Measurements from ENCODE around the gene CFAP73.
"Not testable (repeated sequence)": the region's sequence is repeated elsewhere in the genome, so short reads cannot be mapped to it uniquely, and the experiment has no call there.

Gene CFAP73

DNA sequence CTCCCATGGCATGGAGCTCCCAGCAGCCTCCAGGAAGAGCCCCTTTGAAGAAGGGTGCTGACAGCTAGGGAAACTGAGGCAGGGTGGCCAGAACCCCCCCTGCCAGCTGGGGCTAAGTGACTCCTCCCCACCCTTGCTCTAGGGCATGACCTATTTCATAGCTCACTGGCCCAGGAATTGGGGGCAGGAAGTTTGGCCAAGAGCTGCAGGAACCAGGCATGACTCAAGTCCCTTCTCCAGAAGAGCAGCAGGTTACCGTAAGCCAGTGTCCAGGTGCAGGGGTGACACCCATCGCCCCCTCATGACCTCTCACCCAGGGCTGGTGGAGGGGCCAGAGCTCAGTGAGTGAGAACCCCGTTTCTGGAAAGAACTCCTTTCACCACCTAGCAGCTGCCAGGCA is 15.9 kb upstream of the CFAP73 start:
- Mint-ChIP-seq H3K9me3 (no peaks in the 10 kb centered on the region), H3K4me3 (no peak overlapping the region), H3K27ac (no peak overlapping the region), H3K36me3 (no peaks in the 10 kb centered on the region), H3K4me1 (peaks cover 24% of the 10 kb centered on the region)
- ATAC-seq (no peak), DNase-seq (ENCODE audit: low spot score in 2 of 2) (no peak)

DNA sequence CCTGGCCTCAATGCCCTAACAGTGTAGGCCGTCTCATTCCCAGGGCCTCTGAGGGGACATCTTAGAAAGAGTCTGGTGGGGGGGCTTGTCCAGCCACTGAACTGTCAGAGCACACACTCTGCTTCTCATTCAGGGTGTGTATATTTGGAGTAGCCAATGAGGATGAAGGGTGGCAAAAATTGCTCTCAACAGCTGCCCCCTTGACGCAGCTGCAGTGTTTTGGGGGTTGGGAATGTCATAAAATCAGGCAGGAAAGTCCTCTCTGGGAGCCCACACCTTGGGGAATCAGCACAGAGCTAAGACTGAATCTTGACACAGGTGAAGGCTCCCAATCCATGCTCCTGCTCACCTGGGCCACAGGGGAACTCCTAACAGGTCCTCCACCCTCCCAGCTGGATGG is 15.5 kb upstream of the CFAP73 start:
- ATAC-seq (no peak), DNase-seq (ENCODE audit: low spot score in 2 of 2) (no peak)
- no peaks in the 10 kb centered on the region for H3K9me3 Mint-ChIP-seq
- H3K4me1 Mint-ChIP-seq = peaks cover 24% of the 10 kb centered on the region
- H3K27ac Mint-ChIP-seq = no peak overlapping the region
- H3K36me3 Mint-ChIP-seq = no peaks in the 10 kb centered on the region
- no peak overlapping the region for H3K4me3 Mint-ChIP-seq

DNA sequence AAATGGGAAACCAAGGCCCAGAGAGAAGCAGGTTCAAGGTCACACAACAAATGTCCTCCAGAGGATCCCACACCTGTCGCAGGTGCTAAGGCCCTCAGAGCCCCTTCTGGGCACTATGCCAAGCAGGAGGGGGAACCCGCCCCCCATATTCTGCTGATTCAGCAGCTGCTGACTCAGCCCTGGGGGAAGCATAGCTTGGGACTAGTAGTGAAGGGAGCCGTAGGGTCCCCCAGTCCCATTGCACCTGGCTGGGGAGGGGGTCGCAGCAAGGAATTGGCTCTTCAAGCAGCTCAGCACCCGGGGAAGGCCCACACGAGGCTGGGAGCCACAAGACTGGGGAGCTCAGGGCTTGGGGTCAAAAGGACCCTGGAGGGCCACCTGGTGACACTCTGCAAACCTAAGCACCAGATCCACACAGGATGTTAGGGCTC is 15.0 kb upstream of the CFAP73 start:
- no peak for ATAC-seq
- Mint-ChIP-seq H3K4me3 (peak overlapping the region; percentile 82), H3K9me3 (no peaks in the 10 kb centered on the region), H3K36me3 (no peaks in the 10 kb centered on the region), H3K4me1 (peaks cover 24% of the 10 kb centered on the region), H3K27ac (no peak overlapping the region)
- DNase-seq (ENCODE audit: low spot score in 2 of 2) = no peak

DNA sequence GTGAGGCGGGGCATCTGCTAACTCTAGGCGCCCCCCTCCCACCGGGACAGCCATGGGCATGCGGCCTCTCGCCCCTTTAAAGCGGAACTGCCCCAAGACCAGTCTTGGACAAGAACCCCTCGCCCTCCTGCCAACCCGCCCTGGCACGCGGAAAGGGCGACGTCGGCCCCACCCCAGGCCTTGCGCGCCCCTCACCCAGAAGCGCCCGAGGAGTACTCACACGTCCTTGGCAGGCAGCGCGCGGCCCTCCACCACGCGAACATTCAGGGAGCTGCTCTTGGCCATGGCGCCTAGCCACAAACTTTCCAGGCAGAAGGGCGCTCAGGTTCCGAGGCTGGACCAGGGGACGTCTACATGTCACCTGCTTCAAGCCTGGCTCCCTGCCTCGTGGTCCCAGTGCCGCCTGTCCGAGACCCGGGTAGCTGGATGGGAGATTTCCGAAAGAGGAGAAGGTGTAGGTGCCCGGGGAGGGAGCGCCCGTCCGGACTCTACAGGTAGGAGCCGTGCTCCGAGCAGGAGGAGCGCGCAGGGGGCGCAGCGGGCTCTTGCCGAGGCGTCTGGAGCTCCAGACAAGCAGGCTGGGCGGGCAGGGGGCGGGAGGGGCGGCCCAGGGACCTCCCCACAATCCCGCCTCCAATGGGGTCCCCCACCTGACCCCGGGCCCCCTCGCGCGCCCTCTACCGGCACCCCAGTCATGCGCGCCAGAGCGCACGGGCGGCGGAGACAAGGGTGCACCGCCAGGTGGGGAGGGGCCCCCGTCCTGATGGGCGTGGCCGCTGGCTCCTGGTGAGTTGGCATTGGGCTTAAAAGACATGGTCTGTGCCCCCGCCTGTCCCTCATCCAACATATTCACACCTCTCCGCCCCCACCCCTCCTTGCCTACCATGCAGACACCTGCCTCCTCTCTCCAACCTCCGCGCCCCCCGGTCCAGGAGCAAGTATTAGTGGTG is 14.1 kb upstream of the CFAP73 start, which contains the start of gene RASAL1:
RASAL1 (minus strand) TSS at position 584 of the 950 bp plus-strand sequence; CDS start at position 285, 299 bp downstream.
- H3K4me1 Mint-ChIP-seq = peaks cover 24% of the 10 kb centered on the region
- no peaks in the 10 kb centered on the region for H3K9me3 Mint-ChIP-seq
- DNase-seq (ENCODE audit: low spot score in 2 of 2) (peak; percentile 73 to 85), ATAC-seq (peak; percentile 87)
- no peaks in the 10 kb centered on the region for H3K36me3 Mint-ChIP-seq
- H3K4me3 Mint-ChIP-seq = peak within 1 kb of the TSS; percentile 82
- peak within 1 kb of the TSS; percentile 87 for H3K27ac Mint-ChIP-seq

DNA sequence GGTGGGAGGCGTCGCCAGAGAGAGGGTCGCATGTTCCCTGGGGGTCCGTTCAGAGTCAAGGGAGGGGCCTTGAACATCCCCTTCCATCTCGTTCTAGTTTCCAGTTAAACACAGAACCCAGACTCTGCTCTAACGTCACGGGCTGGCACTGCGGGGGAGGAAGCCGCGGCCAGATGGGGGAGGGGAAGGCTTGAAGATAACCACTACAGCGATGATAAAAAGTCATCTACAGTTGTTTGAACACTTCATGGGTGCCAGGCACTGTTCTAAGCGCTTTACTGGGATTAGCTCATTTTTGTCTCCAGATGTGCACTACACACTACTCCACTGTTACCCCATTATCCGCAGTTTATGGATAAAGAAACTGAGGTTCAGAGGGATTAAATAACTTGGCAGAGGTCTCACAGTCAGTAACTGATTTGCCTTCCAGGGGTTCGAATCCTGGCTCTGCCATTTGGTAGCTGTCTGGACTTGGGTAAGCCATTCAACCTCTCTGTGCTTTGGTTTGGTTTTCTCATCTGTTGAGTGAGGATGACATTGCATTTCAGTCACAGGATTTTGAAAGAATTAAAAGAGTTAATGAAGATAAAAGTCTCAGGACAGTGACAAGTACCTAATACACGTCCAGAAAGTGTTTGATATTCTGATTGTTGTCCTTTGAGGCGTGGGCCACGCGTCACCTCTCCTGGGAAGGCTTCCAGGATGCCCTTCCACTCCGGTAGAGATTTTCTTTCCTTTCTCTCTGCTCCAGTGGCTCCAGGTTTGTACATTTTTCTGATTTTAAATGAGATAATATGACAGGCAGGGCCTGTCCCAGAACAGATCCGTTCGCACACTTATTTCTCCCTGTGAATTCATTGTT is 13.2 kb upstream of the CFAP73 start:
- peak overlapping the region; percentile 82 for H3K4me3 Mint-ChIP-seq
- DNase-seq (ENCODE audit: low spot score in 2 of 2) (peak; percentile 35 to 65), ATAC-seq (peak; percentile 79)
- H3K36me3 Mint-ChIP-seq = no peaks in the 10 kb centered on the region
- no peaks in the 10 kb centered on the region for H3K9me3 Mint-ChIP-seq
- H3K27ac Mint-ChIP-seq = peak overlapping the region; percentile 87
- peaks cover 23% of the 10 kb centered on the region for H3K4me1 Mint-ChIP-seq

DNA sequence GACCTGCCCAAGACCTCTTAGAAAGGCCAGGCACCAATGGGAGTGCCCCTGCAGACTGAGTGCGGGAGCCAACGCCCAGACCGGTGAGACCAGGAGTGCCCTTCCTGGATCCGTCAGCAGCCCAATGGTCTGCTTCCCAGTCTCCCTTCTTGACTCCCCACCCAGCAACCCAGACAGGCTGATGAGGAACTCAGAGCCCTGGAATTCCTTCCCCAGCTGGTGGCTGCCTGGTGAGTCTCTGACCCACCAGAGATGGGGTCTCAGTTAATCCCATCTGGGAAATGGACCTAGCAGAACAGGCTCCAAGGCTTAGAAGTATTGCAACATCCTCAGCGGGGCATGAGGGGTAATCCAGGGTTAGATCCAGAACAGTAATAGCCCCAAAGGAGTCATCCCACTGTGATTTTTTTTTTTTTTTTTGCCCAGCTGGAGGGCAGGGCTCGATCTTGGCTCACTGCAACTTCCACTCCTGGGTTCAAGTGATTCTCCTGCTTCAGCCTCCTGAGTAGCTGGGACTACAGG is 12.5 kb upstream of the CFAP73 start:
- peak overlapping the region; percentile 82 for H3K4me3 Mint-ChIP-seq
- DNase-seq (ENCODE audit: low spot score in 2 of 2) (no peak), ATAC-seq (no peak)
- no peak overlapping the region for H3K27ac Mint-ChIP-seq
- no peaks in the 10 kb centered on the region for H3K36me3 Mint-ChIP-seq
- no peaks in the 10 kb centered on the region for H3K9me3 Mint-ChIP-seq
- H3K4me1 Mint-ChIP-seq = peaks cover 18% of the 10 kb centered on the region

DNA sequence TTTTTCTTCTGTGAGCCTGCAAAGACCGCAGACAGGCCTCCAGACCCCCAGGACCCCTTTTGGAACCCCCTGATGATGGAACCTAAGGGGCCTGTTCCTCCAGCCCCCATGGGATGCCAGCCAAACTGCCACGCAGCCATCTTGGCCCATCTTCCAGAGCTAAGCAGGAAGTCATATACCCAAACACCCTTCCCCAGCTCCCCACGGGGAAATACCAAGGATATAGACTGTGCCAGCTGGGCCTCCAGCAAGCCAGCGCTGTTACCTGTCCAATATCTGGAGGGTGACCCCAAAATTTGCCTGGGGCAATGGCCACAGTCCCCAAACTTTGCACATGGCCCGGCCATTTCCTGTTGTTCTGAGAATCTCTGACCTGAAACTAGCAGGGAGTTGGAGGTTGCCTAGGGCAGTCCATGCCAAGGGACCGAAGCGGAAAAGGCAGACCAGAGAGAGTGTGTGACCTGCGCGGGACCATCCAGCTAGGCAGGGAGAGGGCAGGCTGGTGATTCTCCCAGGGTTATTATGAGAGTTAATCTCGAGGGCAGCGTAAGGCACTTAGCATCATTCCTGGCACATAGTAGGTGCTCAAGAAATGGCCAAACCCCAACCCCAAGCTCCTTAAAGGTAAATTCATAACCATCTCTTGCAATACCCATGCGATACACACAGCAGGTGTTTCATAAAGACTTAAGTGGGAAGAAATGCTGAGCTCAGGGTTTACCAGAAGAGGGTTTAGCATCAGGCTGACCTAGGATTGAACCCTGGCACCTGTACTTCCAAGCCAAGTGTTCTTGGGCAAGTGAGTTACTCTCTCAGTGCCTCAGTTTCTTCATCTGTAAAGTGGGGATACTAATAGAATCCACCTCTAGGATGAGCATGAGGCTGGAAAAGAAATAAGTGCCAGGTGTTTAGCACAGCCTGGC is 11.4 kb upstream of the CFAP73 start:
- H3K27ac Mint-ChIP-seq = no peak overlapping the region
- ATAC-seq (no peak), DNase-seq (ENCODE audit: low spot score in 2 of 2) (no peak)
- peaks cover 18% of the 10 kb centered on the region for H3K4me1 Mint-ChIP-seq
- H3K4me3 Mint-ChIP-seq = no peak overlapping the region
- H3K9me3 Mint-ChIP-seq = no peaks in the 10 kb centered on the region
- no peaks in the 10 kb centered on the region for H3K36me3 Mint-ChIP-seq

DNA sequence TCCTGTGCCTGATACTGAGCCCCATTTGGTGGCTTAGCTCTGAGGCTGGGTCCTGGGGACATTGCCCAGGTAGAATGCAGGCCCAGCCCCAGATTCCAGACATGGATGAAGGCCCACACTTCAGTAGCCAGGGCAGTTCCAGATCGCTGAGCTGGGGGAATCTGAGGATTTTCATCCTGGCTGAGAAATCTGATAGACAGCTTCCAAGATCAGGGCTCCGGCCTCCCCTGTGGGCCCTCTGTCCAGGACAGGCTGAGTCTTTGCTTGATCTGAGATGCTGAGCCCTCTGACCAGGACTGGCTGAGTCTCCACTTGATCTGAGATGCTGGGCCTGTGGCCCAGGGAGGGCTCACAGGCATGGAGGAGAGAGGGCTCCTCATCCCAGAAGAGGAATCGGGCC is 10.7 kb upstream of the CFAP73 start:
- Mint-ChIP-seq H3K4me1 (peaks cover 18% of the 10 kb centered on the region), H3K36me3 (no peaks in the 10 kb centered on the region), H3K9me3 (no peaks in the 10 kb centered on the region), H3K27ac (no peak overlapping the region), H3K4me3 (no peak overlapping the region)
- no peak for DNase-seq (ENCODE audit: low spot score in 2 of 2)
- ATAC-seq = no peak

DNA sequence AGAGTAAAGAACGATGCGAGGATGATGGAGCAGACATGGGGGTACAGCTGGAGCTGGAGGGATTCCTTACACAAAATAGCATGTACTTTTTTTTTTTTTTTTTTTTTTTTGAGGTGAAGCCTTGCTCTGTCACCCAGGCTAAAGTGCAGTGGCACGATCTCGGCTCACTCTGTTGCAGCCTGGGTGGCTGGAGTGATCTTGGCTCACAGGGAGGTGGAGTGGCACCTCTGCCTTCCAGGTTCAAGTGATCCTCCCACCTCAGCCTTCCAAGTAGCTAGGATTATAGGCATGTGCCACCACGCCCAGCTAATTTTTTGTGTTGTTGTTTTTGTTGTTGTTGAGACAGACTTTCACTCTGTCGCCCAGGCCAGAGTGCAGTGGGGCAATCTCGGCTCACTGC is 8.8 kb upstream of the CFAP73 start:
- Mint-ChIP-seq H3K4me1 (peaks cover 12% of the 10 kb centered on the region), H3K27ac (no peak overlapping the region), H3K36me3 (no peaks in the 10 kb centered on the region), H3K4me3 (no peak overlapping the region), H3K9me3 (no peaks in the 10 kb centered on the region)
- DNase-seq (ENCODE audit: low spot score in 2 of 2) (no peak), ATAC-seq (no peak)

DNA sequence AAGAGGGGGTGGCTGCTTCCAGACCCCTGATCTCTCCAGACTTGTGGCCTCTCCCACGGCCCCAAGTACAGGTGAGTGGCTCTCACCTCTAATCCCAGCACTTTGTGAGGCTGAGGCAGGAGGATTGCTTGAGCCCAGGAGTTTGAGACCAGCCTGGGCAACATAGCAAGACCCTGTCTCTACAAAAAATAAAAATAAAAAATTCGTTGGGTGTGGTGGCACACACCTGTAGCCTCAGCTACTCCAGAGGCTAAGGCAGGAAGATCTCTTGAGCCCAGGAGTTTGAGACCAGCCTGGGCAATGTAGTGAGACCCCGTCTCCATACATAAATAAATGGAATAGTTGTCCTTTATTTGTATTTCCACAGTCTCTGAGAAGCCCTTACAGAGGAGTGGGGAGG is 7.8 kb upstream of the CFAP73 start:
- peak overlapping the region; percentile 65 for H3K27ac Mint-ChIP-seq
- DNase-seq (ENCODE audit: low spot score in 2 of 2); H3K4me1 Mint-ChIP-seq; ATAC-seq; H3K4me3 Mint-ChIP-seq; H3K9me3 Mint-ChIP-seq; H3K36me3 Mint-ChIP-seq: not testable (repeated sequence)

DNA sequence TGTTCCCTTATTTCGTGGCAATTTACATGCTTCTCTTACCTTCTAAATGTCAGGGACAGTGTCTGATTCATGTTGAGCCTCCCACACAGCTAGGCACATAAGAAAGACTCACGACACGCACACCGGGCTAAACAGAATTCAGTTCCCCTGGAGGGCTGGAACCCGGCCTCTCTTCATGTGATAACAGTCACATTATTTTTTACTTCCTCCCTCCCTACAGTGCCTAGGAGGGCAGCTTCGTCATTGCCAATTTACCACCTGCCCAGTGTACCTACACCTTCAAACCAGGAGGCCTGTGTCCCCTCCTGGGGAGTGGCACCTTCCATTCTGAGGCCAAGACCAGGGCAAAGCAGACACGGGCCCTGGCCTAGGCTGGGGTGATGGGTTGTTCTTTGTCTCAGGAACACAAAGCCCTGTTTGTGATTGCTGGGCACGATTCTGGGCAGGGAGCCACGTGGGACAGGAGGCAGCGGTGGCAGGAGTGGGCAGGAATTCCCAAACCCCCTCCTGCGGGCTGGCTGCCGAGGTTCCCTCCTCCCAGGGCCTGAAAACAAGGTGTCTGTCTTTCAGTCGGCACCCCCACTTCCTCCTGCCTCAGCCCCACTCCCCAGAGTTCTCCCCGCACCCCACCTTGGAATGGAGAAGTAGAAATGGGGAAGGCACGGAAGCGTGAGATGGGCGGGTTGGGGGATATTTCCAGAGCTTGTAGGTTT is 7.2 kb upstream of the CFAP73 start:
- no peaks in the 10 kb centered on the region for H3K36me3 Mint-ChIP-seq
- no peak for DNase-seq (ENCODE audit: low spot score in 2 of 2)
- H3K4me3 Mint-ChIP-seq = no peak overlapping the region
- H3K27ac Mint-ChIP-seq = peak overlapping the region; percentile 65
- peak; percentile 78 for ATAC-seq
- no peaks in the 10 kb centered on the region for H3K9me3 Mint-ChIP-seq
- H3K4me1 Mint-ChIP-seq = no peaks in the 10 kb centered on the region

DNA sequence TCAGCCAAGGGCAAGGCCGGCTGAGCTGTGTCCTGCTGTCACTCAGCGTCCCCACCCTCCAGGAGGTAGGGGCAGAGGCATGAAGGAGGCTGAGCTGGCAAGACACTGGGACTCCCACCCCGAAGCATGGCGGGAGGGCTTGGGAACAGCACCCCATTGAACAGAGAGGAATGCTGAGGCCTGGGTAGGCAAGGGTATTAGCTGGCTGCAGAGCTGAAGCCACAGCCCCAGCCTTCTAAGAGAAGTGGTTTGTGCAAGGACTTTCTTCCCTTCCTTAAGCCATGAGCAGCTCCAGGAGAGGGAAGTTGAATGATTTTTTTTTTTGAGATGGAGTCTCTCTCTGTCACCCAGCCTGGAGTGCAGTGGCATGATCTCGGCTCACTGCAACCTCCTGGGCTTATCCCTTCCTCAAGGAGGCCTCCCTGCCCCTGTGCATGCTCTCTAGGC is 6.6 kb upstream of the CFAP73 start:
- no peak for DNase-seq (ENCODE audit: low spot score in 2 of 2)
- Mint-ChIP-seq H3K36me3 (no peaks in the 10 kb centered on the region), H3K27ac (no peak overlapping the region), H3K9me3 (no peaks in the 10 kb centered on the region), H3K4me1 (no peaks in the 10 kb centered on the region), H3K4me3 (no peak overlapping the region)
- no peak for ATAC-seq

DNA sequence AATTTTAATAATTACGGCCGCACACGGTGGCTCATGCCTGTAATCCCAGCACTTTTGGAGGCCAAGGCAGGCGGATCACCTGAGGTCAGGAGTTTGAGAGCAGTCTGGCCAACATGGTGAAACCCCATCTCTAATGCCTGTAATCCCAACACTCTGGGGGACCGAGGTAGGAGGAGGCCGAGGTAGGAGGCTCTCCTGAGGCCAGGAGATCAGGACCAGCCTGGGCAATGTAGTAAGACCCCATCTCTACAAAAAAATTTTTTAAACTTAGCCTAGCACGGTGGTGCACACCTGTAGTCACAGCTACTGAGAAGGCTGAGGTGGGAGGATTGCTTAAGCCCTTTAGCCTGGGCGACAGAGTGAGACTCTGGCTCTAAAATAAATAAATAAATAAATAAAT is 5.6 kb upstream of the CFAP73 start:
- ATAC-seq (no peak), DNase-seq (ENCODE audit: low spot score in 2 of 2) (no peak)
- no peaks in the 10 kb centered on the region for H3K36me3 Mint-ChIP-seq
- no peak overlapping the region for H3K4me3 Mint-ChIP-seq
- no peaks in the 10 kb centered on the region for H3K9me3 Mint-ChIP-seq
- no peak overlapping the region for H3K27ac Mint-ChIP-seq
- H3K4me1 Mint-ChIP-seq = no peaks in the 10 kb centered on the region

DNA sequence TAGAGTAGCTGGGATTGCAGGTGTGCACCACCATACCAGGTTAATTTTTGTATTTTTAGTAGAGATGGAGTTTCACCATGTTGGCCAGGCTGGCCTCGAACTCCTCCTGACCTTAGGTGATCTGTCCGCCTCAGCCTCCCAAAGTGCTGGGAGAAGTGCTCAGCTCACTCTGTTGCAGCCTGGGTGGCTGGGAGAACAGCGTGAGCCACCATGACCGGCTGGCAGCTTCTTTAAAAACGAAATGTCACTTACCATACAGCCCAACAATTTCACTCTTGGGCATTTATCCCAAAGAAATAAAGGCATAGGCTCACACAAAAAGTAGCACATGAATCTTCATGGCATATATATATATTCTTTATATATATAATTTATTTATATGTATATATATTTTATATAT is 4.7 kb upstream of the CFAP73 start:
- H3K27ac Mint-ChIP-seq = no peak overlapping the region
- H3K4me1 Mint-ChIP-seq = no peaks in the 10 kb centered on the region
- H3K36me3 Mint-ChIP-seq = no peaks in the 10 kb centered on the region
- no peaks in the 10 kb centered on the region for H3K9me3 Mint-ChIP-seq
- no peak overlapping the region for H3K4me3 Mint-ChIP-seq
- DNase-seq (ENCODE audit: low spot score in 2 of 2) (no peak), ATAC-seq (no peak)

Measured in stimulated activated effector memory CD8-positive, alpha-beta T cell treated with anti-CD3 and anti-CD28 coated beads, Interleukin-12 subunit alpha, Interleukin-12 subunit beta, amount 100 ng/mL, for 72 hours (primary cell).